Posterior vena cava (tissue), 2 donors: ENCODE measurements around the gene SPON2. TPM values are rescaled to one million over a fixed set of nuclear protein-coding genes. Genes with fewer than 3 reads are reported as not detected.

Source experiments
- DNase-seq: peaks from one replicate; pipeline ENCODE4 v3.0.0-alpha.2; 2020; ENCODE audit warnings: low spot score
- intact Hi-C, 2 donors: fragments of 100-400 bp; cut with DNase I; formaldehyde crosslinking; loops; one replicate each; pipeline versions ENCODE4 v1.14.1 to v1.14.2; 2022 to 2023
- total RNA-seq, 2 donors: library from RNA; stranded (reverse); fragmentation: NEBNext Ultra II Directional; extraction: Animal tissue kit (Norgen Biotek cat#: 25700); gene quantifications; one replicate each; pipeline ENCODE4 v1.2.1, GENCODE V29; 2021
- donor health status: DM: yes; HTN: yes; CAD: no.
- donor health status: DM: yes; HTN: yes; CAD: no.

The SPON2 gene
- total RNA-seq, 2 donors from 2014 or later: 18.1 to 63.3 TPM

GRCh38 chr4:1198098-1198844 is 25.9 kb upstream of the SPON2 start:
- intact Hi-C loops: no loop called here
- peak; percentile 67 for DNase-seq

GRCh38 chr4:1196421-1197183 is 24.2 kb upstream of the SPON2 start:
- DNase-seq: peak; percentile 68
- intact Hi-C loops: no loop called here

- peak; percentile 73 for DNase-seq
- intact Hi-C loops: no loop called here
Measured at GRCh38 chr4:1195891-1196401, 23.6 kb upstream of the SPON2 start.

DNA sequence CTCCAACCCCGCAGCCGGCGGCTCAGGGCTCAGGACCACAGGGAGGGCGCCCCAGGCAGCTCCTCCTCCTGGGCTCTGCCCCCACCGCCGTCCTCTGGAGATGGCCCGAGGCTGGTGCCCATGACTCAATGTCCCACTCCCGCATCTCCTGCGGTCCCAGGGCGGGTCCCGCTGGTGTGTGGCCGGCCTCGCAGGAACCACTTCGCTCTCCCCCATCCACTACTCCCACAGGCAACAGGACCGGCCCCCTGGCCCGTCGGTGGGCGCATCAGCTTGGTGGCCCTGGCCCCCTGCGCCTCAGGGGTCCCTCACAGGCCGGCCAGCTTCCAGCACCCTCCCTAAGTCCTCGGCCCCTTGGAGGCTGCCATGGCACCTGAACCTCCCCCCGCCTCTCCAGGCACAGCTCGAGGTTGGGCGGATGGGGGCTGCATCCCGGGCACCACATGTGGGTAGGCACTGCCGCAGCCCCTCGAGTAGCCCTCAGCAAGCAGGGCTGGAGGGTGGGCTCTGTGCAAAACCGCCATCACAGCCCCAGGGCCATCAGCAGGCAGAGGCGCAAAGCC is 22.8 kb upstream of the SPON2 start:
- intact Hi-C loops: no loop called here
- peak; percentile 78 for DNase-seq

DNA sequence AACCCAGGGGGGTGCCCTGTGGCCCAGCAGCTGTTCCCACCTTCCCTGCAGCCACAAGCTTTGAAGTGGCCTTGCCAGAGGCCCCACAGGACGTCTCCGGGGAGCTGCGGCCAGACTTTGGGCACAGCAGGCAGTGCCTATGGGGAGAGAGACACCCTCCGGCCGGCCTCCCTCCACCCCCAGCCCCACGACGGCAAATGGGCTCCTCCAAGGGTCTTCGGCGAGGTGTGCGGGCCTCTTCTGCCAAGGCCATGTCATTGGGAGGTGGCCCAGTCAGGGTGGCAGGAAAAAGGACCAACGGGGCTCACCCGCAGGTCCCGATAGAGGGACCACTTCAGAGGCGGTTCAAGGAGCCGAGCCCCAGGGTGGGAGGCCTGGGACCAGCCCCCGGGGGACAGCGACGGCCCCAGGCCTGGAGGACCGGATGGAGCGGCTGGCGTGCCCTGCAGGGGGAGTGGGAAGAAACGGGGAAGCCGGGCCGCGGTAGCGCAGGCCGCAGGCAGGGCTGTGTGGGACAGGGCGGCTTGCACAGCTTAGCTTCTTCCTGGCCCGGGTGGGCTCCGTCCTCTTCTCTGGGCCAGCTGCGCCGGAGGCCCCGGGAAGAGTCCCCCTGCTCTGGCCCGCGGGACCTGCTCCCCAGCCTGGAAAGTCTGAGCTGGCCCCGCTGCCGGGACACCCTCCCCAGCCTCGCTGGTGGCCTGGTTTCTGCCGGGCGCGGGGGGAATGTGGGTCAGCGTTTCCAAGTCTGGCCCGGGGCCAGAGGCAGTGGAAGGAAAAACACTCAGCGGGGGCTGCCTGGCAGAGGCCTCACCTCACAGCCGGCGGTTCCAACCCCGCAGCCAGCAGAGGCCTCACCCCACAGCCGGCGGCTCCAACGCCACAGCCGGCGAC is 21.9 kb upstream of the SPON2 start:
- intact Hi-C loops: no loop called here
- DNase-seq: peak; percentile 90

- DNase-seq: peak; percentile 45
- intact Hi-C loops: no loop called here
Measured at GRCh38 chr4:1193206-1194009, 21.0 kb upstream of the SPON2 start.

- intact Hi-C loops: no loop called here
- peak; percentile 79 for DNase-seq
Measured at GRCh38 chr4:1192493-1193205, 20.3 kb upstream of the SPON2 start.

- peak; percentile 95 for DNase-seq
- intact Hi-C loops: no loop called here
Measured at GRCh38 chr4:1192091-1192492, 19.7 kb upstream of the SPON2 start.

DNA sequence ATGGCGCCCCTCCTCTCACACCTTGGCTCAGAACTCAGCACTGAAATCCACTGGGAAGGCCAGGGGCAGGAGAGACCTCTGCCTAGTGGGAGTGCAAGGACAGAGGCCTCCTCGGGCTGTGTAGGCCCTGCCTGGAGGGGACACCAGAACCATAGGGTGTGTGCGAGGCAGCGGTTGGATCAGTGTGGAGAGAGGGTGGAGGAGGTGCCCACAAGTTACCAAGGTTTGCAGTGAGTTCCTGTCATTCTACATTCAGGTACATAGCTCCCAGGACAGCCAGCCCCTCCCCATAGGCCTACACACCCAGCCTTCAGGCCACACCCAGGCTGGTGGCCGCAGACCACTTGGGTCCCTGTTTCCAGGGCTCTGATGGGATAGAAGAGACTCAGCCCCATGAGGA is 19.2 kb upstream of the SPON2 start:
- DNase-seq: no peak
- intact Hi-C loops: no loop called here

GRCh38 chr4:1187182-1187581 is 14.8 kb upstream of the SPON2 start:
- intact Hi-C loops: no loop called here
- no peak for DNase-seq

- DNase-seq: peak; percentile 62
- intact Hi-C loops: no loop called here
Measured at GRCh38 chr4:1183985-1184773, 11.8 kb upstream of the SPON2 start.

GRCh38 chr4:1182313-1182712 is 9.9 kb upstream of the SPON2 start:
- intact Hi-C loops: no loop called here
- DNase-seq: no peak

- intact Hi-C loops: no loop called here
Measured at GRCh38 chr4:1180663-1181062, 8.3 kb upstream of the SPON2 start.

GRCh38 chr4:1179976-1180375 is 7.6 kb upstream of the SPON2 start:
- intact Hi-C loops: no loop called here
- DNase-seq: no peak

More at GRCh38 chr4:1180663-1181062, 8.3 kb upstream of the SPON2 start:
- DNase-seq: no peak

DNA sequence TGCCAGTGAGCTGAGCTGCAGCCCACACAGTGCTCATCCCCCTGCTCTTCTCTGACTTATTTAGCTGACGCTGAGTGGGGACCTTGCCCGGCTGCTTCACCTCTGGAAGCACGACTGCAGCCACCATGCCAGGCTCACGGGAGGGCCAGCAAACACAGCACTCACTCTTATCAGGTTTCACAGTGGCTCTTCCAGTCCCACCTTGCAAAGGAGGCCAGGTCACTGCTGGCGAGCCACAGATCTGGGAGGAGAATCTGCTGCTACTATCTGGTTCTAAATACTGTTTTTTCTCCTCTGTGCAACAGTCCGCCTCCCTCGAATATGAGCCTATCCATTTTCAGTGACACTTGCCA is 6.7 kb upstream of the SPON2 start:
- peak; percentile 47 for DNase-seq
- intact Hi-C loops: no loop called here

- intact Hi-C loops: no loop called here
- DNase-seq: no peak
Measured at GRCh38 chr4:1178300-1179088, 6.1 kb upstream of the SPON2 start.
